GM18511 (cell line): ENCODE data around the gene SCG2.
"Not testable (repeated sequence)": the region's sequence is repeated elsewhere in the genome, so short reads cannot be mapped to it uniquely, and the experiment has no call there.

Experiments
- ATAC-seq: cut with Tn5 transposase; IDR thresholded peaks from one replicate; pipeline ENCODE4 v1.9.1; 2021; ENCODE audit warnings: mild to moderate bottlenecking, moderate library complexity; ENCODE audit not compliant: unreplicated experiment

Gene SCG2

DNA sequence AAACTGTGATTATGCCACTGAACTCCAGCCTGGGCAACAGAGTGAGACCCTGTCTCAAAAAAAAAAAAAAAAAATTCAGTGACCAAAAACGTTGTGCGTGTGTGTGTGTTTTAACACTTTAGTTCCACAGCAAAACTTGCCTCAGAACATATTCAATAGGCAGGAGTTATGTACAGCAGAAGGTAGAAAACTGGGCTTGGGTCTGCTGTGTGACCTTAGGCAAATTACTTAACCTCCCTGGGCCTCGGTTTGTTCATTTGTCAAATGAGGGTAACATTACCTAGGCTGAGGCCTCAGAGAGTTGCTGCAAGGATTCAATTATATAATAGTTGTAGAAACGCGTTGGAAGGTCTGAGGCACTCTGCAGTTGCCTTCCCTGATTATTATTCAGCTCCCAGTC, 10.3 kb upstream of the SCG2 start:
- no peak for ATAC-seq

DNA sequence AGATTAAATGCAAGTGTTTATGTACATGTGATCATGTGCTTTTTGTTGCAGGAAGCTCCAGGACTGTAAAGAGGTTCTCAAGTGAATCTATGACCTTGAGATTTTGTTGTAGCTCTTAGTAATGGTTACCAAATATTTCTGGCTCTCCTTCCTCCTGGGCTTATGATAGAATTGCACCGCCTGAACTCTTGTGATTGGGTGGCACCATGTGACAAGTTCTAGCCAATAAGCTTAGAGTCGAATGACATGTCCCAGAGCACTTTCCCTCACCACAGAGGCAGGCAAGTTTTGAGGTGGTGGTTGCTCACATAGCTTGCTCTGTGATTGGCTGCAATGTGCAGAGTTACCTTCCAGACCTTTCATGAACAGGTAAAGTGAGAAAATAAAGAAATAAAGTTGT, 8.9 kb upstream of the SCG2 start:
- no peak for ATAC-seq

DNA sequence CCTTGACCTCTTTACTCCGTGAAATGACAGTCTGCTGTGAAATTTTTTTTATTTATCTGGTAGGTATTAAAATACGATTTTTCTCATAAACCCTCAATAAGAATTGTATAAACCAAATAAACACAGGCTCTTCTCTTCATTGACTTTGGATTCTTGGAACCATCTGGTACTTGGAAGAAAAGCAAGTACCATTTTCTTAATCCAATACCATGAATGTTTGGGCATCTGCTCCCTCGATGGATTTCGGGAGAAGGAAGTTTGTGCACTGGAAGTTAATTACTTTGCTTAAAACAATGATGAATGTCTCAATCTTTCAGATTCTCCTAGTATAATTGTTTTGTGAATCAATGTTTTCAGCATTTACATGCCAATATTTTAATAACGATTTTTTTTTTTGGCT, 5.3 kb upstream of the SCG2 start:
- no peak for ATAC-seq

DNA sequence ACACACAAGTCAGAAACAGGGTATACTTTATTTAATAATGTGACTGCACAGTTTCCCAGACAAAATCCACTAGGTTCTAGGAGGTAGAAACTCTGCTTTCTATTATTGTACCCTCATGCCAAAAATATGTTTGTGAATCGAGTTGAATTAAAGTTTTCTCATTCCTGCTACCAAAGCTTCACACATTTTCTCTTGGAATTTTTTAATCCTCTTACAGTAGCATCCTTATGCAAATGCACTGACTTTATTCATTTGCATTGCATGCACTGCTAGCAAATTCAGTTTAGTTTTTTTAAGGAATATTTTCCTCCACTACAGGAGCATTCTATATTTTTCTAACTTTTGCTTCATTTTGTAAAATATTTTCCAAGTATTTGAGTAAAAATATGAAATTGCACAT, 4.8 kb upstream of the SCG2 start:
- ATAC-seq, result no peak

DNA sequence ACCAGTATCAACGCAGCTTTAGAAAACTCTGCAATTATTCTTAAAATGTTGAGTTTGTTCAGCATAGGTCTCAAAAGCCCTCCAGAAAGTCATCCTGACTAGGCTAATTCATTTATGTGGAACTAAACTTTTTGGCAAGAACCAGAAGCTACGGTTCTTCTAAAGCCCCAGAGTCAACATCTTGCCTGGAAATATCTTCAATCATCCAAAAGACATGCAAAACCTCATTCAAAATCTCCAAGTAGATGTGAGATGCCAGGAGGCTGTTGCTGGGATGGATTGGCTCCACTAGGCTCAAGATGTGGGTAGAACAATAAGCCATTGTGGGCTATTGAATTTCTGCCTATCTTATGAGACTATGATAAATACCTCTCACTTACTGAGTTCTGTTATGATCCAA, 2.1 kb upstream of the SCG2 start:
- no peak for ATAC-seq

DNA sequence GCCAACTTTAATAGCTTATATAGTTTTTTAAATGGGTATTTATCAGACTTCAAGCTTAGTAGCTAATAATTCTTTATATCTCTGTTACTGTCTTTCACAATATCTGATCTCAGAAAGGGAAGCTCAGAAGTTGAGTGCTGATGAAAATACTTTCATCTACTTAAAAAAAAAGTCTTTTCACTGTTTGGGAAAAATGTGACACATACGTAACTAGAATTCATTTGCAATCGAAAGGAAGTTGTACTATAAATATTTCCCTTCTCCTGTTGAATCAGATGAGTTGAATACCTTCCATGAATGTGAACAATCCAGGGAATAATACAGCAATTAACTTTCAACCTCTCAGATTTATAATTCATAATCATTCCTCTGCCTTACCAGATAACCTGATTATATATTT, 811 bp upstream of the SCG2 start:
- ATAC-seq, result no peak

DNA sequence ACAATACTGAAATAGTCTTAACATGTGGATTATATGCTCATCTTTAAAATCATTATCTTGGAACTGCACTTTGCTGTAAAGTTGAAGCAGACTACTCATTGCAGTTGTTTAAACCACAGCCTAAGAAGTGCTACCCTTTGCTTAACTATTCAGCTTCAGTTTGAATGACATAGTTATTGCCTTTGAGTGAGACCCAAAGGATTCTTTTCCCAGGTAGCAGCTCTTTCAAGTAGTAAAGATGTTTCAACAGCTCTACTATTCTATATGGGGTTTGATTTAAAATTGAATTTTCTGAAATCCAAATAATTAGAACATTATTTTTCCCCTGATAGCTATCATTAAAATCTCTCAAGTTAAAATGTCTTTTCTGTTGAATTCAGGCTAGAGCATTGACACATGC, 1.1 kb downstream of the SCG2 start:
- no peak for ATAC-seq

DNA sequence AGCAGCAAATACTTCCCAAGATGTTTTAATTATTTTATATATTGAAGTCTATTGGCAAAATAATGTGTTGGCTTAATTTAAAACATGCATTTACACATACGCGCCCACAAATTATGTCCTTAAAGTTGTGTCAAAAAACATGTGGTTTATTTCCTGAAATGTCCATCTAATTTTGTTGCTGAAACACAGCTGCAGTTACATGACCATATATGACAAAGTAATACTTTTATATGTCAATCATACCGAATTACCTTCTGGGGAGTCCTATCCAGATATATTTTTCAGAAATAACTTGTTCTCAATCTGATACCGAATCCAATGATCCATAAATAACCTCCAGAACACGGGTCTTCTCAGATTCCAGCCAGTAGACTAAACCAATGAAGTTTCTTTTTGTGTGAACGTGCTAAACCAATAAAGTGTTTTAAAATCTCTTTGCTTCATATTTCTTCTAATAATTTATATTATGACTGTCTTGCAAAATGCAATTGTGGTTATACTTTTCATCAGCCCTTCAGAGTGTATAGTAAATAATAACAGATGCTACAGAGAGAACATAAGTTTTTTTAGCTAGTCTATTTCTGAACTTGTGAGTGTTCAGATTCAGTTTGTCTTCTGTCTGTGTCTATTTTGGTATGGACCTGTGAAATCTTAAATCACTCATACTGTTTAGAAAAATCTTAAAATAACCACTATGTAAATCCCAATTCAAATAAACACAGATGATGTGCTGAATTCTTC, 2.4 kb downstream of the SCG2 start:
- ATAC-seq, result no peak

DNA sequence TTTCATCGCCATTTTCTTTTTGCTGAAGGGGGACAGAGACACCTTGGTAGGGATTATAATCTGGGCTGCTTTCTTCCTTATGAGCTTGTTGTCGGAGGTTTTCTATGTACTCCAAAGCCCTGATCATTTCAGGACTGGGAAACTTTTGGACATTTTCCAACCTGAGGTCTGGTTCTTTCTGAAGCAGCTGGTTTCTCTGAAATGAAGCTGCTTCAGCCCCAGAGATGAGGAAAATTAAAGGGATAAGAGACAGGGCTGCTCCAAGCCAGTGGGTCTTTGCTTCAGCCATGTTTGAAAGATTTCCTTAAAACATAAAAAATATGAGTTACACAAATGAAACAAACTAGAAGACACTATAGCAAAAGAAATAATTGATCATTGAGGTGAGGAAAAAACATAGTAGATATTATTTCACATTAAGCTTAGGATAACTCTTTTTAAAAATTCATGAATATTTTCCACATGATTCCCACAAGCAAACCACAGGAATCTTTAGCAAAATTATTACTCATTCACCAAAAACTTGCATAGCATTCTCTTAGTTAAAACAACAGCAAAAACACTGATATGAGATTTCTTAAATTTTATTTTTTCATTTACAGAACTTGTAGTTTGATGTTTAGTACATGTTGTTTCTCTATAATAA, 3.0 kb downstream of the SCG2 start:
- no peak for ATAC-seq

DNA sequence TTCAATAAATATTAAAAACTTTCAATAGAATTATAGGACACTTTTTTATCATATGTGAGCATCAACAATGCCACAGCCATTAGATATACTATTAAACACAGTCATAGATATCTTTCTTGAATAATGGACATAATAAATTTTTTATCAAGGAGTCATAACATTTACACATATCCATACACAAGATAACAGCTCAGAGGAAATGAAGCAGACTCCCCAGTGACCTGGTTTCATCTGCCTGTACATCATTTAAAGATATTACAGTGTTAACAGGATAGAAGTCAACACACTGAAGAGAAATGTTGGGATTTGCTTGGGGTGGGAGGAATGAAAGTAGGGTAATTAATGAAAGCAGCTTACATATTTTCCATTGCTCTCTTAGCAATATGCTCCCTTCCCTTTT, 5.1 kb downstream of the SCG2 start:
- no peak for ATAC-seq

DNA sequence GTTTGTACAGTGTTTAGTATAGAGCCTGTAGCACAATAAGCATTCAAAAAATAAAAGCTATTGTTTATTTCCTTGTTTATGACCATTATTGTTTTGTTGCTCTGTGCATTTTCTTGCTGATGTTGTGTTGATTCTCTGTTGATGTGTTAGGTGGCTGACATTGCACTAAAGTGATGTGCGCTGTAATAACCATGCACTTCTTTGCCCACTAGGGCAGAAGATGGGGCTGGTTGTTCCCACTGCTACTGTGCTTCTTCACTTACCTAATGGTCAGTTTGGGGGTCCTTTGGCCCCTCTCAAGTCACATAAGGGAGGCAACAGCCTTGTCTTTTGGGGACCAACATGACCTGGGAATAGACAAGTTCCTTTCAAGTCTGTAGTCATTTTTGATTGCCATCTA, 6.0 kb downstream of the SCG2 start:
- no peak for ATAC-seq

DNA sequence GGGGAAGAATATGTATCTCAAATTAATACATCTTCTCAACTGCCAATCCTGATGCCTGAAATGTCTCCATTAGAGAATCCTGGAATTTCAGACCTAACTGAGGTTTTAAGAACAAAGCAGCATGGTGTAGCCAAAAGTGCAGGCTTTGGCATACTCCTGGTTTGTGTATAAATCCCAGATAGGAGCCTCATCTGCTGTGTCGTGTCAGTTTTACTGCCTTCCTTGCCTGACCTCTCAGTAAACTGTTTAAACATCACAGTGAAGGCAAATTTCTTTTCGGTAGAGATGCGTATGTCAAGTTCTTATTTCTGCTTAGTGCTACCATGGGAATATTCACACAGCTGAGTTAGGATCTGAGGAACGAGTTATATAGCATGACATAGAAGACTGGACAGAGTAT, 7.3 kb downstream of the SCG2 start:
- no peak for ATAC-seq

DNA sequence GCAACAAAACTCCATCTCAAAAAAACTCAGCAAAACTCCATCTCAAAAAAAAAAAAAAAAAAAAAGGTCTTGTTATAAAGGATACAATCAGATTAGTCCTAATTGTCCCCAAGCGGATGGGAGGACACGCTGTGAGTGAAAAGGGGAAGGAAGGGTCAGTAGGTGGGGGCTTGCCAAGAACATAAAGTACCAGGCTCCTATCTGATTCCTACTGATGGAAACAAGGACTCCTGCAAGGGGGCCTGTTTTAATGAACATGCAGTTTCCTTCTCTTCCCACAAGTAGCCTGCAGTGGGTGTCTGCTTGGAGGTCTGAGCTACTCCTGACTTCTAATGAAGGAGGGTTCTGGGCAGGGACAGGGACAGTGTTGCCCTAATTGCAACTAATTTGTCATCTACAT, 7.9 kb downstream of the SCG2 start:
- ATAC-seq, result no peak

DNA sequence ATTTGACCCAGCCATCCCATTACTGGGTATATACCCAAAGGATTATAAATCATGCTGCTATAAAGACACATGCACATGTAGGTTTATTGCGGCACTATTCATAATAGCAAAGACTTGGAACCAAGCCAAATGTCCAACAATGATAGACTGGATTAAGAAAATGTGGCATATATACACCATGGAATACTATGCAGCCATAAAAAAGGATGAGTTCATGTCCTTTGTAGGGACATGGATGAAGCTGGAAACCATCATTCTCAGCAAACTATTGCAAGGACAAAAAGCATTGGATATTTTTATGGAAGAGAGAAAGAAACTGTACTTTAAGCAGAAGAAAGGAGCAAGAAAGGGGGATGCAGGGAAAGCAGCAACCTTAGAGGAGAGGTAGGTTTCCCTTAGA, 9.5 kb downstream of the SCG2 start:
- ATAC-seq, result not testable (repeated sequence)

DNA sequence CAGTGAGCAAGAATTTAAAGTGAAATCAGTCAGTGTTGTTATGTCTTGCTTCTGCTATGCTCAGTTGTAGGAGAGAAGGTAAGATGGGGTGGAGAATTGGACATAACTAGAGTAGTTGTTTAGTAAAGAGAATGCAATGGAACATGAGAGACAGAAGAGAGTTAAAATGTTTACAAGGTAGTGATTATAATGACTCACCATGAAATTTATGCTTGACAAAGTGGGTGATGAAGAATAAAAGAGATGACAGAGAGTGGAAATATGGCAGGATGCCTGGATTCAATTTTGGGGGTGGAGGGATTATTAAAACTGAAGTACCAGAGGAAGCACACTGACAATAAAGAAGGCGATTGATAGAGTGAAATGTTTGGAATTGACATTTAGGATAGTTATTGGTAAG, 10.6 kb downstream of the SCG2 start:
- no peak for ATAC-seq

DNA sequence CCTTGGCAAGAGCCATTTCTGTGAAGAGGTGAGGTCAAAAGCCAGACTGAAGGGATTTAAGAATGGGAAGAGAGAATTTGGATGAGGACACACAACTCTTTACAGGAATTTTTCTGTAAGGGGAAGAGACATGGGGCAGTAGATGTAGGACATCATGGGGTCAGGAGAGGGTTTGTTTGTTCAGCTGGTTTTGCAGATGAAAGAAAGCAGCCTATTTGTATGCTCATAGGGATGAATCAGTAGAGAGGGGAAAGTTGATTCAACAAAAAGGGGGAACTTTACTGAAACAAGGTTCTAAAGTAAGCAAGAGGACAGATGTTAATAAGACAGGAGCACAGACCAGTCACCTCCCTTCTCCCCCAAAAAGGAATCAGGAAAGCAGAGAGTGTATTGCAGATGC, 11.2 kb downstream of the SCG2 start:
- ATAC-seq, result no peak

DNA sequence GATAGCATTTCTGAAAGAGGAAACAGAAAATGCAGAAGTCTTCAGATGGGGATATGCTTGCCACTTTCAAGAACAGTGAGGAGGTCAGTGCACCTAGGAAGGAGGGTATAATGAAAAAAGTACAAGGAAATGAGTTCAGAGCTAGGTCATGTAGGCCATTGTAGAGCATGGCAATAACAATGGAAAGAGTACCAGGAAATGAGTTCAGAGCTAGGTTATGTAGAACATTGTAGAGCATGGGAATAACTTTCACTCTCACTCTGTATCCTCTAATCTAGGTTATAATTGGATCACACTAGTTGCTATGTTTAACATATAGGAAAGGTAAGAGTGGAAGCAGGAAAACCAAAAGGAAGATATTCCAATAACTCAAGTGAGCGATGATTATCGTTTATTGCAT, 12.3 kb downstream of the SCG2 start:
- ATAC-seq, result no peak

DNA sequence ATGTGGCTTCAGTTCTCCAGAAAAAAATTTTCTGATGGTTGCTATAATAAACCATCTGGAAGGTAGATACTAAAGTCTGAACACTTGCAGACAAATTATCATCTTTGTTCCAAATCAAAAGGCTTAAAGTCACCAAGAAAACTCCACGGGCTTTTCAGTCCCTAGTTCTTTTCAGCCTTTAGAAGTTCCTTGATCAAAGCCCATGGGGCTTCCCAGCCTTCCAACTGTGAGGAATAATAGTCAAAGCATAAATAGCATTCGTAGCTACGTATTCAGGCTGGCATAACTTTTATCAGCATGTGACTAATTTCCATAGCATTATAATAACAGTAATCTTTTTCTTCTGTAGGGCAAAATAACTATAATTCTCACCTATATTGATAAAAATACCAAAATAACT, 13.9 kb downstream of the SCG2 start:
- no peak for ATAC-seq

DNA sequence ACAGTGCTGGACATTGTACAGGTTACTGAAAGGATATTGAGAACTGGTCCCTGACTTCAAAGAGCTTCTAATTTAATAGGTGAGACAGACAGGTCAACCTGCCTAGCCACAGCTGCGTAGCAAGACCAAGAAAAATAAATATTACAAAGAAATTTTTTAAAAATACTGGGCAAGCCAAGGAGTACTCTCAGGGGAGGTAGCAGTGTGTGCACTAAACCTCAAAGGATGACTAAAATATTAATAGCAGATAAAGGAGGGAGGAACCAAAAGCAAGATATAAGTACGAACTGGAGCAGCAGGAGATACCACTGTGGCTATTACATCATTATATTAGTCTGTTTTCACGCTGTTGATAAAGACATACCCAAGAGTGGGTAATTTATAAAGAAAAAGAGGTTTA, 14.9 kb downstream of the SCG2 start:
- no peak for ATAC-seq

DNA sequence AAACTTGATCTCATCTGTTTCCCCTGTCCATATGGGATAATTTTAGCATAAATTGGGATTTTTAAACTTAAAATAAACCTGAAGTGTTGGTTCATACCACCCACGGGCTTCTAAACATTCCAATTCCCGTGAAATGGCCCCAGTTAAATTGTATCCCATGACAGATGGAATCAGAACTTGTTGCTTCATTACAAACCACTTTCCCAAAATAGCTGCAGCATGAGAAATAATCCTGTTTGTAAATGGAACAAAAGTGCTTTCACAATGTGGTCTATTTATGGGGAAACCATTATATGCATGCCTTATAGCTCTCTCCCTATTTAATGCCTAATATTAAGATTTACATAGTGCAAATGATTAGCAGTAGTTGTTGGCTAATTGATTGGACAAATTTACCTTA, 15.9 kb downstream of the SCG2 start:
- no peak for ATAC-seq

DNA sequence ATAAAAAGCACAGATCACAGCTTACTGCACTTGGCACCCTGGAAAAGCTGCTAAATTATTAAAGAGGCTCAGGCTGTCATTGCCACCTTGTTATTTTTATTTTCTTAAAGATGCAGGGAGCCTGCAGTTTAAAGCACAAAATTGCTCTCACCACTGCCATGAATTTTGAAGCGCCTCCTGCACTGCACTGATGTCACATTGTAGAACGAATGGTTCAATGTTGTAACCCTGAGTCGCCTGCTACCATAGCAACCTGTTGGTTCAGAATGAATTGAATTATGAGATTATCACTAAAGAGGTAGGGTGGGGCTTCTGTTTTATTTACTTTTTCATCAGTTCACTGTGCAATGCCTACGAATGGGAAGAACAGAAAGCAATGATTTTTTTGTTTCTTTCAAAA, 16.5 kb downstream of the SCG2 start:
- no peak for ATAC-seq

DNA sequence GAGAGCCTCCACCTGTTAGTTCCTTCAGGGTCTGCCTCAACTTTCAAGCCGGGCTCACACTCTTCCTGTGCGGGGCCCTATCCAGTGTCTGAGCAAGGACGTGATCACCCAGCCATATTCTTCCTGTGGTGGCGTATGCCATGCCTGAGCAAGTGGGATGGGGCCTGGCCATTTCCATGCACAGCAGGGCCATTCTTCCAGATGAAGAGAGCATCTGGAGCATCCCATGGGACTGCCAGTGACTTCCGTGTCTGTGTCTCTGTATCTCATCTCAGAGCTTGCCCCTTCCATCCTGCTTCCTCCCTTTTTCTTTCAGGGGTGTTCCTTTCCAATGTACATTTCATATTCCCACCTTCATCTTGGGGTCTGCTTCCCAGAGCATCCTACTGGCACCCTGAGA, 20.2 kb downstream of the SCG2 start:
- no peak for ATAC-seq

DNA sequence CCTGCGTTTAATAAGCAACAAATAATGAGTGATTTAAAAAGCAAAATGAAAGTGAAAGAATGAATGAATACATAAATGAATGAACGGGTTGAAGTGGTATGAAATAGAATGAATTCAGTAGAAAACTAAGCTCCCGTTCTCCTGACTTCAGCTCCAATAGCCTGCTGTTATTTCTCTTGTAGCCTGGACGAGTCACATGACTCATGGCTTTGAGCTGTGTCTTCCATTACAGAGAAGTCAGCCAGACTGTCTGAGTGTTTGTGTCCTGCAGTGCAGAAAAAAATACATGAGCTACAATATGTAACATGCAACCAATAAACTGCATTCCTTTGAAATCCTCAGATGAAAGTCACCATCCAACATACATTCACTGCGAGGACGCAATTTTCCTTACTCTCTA, 21.2 kb downstream of the SCG2 start:
- ATAC-seq, result no peak
